H7 (cell line): ENCODE results near the gene CTIF. TPM values are rescaled to one million over a fixed set of nuclear protein-coding genes. Genes with fewer than 3 reads are reported as not detected.

Source experiments
- DNase-seq: peaks from one replicate; pipeline ENCODE4 v3.0.0; 2012
- H3K27me3 ChIP-seq: 2 replicates; pipeline ENCODE4 v1.6.0; 2011; ENCODE audit warnings: mild to moderate bottlenecking, low read length; ENCODE audit not compliant: control insufficient read depth, insufficient read depth
- H3K36me3 ChIP-seq: replicated peaks from 2 replicates; pipeline ENCODE4 v1.5.1; 2011; ENCODE audit warnings: low read length; ENCODE audit not compliant: control insufficient read depth, insufficient read depth
- H3K4me3 ChIP-seq: 2 replicates; pipeline ENCODE4 v1.5.1; 2011; ENCODE audit warnings: low read depth, mild to moderate bottlenecking, control low read depth, low read length, moderate library complexity; ENCODE audit not compliant: insufficient read depth
- total RNA-seq: library from RNA; depleted of rRNA; stranded (reverse); fragments of >200 nt; shearing (Covaris generic); gene quantifications from 2 replicates; pipeline ENCODE4 v1.2.3, GENCODE V29; 2014

Gene CTIF
- total RNA-seq, 1 experiment from 2014 or later = 9.8 TPM

GRCh38 chr18:48724442-48724841, 185.6 kb downstream of the CTIF start:
- Histone ChIP-seq H3K4me3 (no peak overlapping the region), H3K27me3 (no peaks in the 10 kb centered on the region), H3K36me3 (no peaks in the 10 kb centered on the region; the same call in none of the 2 replicates)
- no peak for DNase-seq

GRCh38 chr18:48724939-48725338, 186.1 kb downstream of the CTIF start:
- no peak overlapping the region for H3K4me3 ChIP-seq
- H3K27me3 ChIP-seq = no peaks in the 10 kb centered on the region
- no peaks in the 10 kb centered on the region; the same call in none of the 2 replicates for H3K36me3 ChIP-seq
- DNase-seq = no peak

GRCh38 chr18:48725562-48725961, 186.7 kb downstream of the CTIF start:
- no peak overlapping the region for H3K4me3 ChIP-seq
- H3K27me3 ChIP-seq = no peaks in the 10 kb centered on the region
- no peaks in the 10 kb centered on the region; the same call in none of the 2 replicates for H3K36me3 ChIP-seq
- no peak for DNase-seq

- Histone ChIP-seq H3K4me3 (no peak overlapping the region), H3K36me3 (no peaks in the 10 kb centered on the region; the same call in 1 of the 2 replicates), H3K27me3 (no peaks in the 10 kb centered on the region)
- DNase-seq = no peak
Measured at GRCh38 chr18:48727681-48728080, 188.8 kb downstream of the CTIF start.

- H3K4me3 ChIP-seq = no peak overlapping the region
- no peaks in the 10 kb centered on the region for H3K27me3 ChIP-seq
- no peaks in the 10 kb centered on the region; the same call in 1 of the 2 replicates for H3K36me3 ChIP-seq
- DNase-seq = no peak
Measured at GRCh38 chr18:48728204-48728833, 189.5 kb downstream of the CTIF start.

GRCh38 chr18:48729404-48729803, 190.6 kb downstream of the CTIF start:
- Histone ChIP-seq H3K4me3 (no peak overlapping the region), H3K36me3 (no peaks in the 10 kb centered on the region; the same call in 1 of the 2 replicates), H3K27me3 (no peaks in the 10 kb centered on the region)
- DNase-seq = no peak

- H3K36me3 ChIP-seq = no peaks in the 10 kb centered on the region; the same call in 1 of the 2 replicates
- no peak for DNase-seq
Measured at GRCh38 chr18:48730010-48730409, 191.2 kb downstream of the CTIF start.

GRCh38 chr18:48732767-48733424, 194.1 kb downstream of the CTIF start:
- H3K36me3 ChIP-seq = no peaks in the 10 kb centered on the region
- no peak overlapping the region for H3K4me3 ChIP-seq
- H3K27me3 ChIP-seq = no peaks in the 10 kb centered on the region
- no peak for DNase-seq

More at GRCh38 chr18:48730010-48730409, 191.2 kb downstream of the CTIF start:
- Histone ChIP-seq H3K27me3 (no peaks in the 10 kb centered on the region), H3K4me3 (no peak overlapping the region)

GRCh38 chr18:48733643-48734253, 194.9 kb downstream of the CTIF start:
- Histone ChIP-seq H3K4me3 (no peak overlapping the region), H3K36me3 (no peaks in the 10 kb centered on the region), H3K27me3 (no peaks in the 10 kb centered on the region)
- no peak for DNase-seq

- DNase-seq = no peak
- Histone ChIP-seq H3K4me3 (no peak overlapping the region), H3K27me3 (no peaks in the 10 kb centered on the region), H3K36me3 (no peaks in the 10 kb centered on the region)
Measured at GRCh38 chr18:48734460-48734859, 195.6 kb downstream of the CTIF start.

- H3K36me3 ChIP-seq = no peaks in the 10 kb centered on the region
- H3K27me3 ChIP-seq = no peaks in the 10 kb centered on the region
- H3K4me3 ChIP-seq = no peak overlapping the region
- DNase-seq = peak; percentile 80
Measured at GRCh38 chr18:48735080-48735676, 196.3 kb downstream of the CTIF start.

- DNase-seq = no peak
- no peaks in the 10 kb centered on the region for H3K27me3 ChIP-seq
- no peaks in the 10 kb centered on the region for H3K36me3 ChIP-seq
- H3K4me3 ChIP-seq = no peak overlapping the region
Measured at GRCh38 chr18:48735681-48736255, 196.9 kb downstream of the CTIF start.

GRCh38 chr18:48736321-48737260, 197.8 kb downstream of the CTIF start:
- Histone ChIP-seq H3K36me3 (no peaks in the 10 kb centered on the region), H3K27me3 (no peaks in the 10 kb centered on the region), H3K4me3 (no peak overlapping the region)
- DNase-seq = no peak
